ENCODE data around the gene PROZ.

The PROZ gene

GRCh38 chr13:113209336-113209758 is 50.9 kb downstream of the PROZ start, which contains the start of gene CUL4A:
Gene CUL4A (plus strand): TSS chr13:113209613. CDS start chr13:113209628, 15 bp downstream.
- DNase-seq: peak; percentile 66

- peak; percentile 48 for DNase-seq
Observed at GRCh38 chr13:113209759-113210421, 51.4 kb downstream of the PROZ start.

- no peak for DNase-seq
Observed at GRCh38 chr13:113210833-113211232, 52.4 kb downstream of the PROZ start.

GRCh38 chr13:113211774-113212173 is 53.3 kb downstream of the PROZ start:
- DNase-seq: no peak

- DNase-seq: no peak
Observed at GRCh38 chr13:113216254-113217048, 58.0 kb downstream of the PROZ start.

GRCh38 chr13:113218586-113218985 is 60.1 kb downstream of the PROZ start:
- no peak for DNase-seq

GRCh38 chr13:113219256-113219940 is 61.0 kb downstream of the PROZ start:
- DNase-seq: no peak

- DNase-seq: no peak
Observed at GRCh38 chr13:113220141-113220598, 61.7 kb downstream of the PROZ start.

- DNase-seq: no peak
Observed at GRCh38 chr13:113220877-113221276, 62.4 kb downstream of the PROZ start.

Measured in activated T-cell treated with anti-CD3 and anti-CD28 coated beads for 4 hours (primary cell).